AG08395 (cell line): Measurements from ENCODE around the gene FYB1.

Experiments
- DNase-seq: peaks from one replicate; pipeline ENCODE4 v3.0.0; 2012; ENCODE audit warnings: mixed read lengths, low spot score

Gene FYB1

DNA sequence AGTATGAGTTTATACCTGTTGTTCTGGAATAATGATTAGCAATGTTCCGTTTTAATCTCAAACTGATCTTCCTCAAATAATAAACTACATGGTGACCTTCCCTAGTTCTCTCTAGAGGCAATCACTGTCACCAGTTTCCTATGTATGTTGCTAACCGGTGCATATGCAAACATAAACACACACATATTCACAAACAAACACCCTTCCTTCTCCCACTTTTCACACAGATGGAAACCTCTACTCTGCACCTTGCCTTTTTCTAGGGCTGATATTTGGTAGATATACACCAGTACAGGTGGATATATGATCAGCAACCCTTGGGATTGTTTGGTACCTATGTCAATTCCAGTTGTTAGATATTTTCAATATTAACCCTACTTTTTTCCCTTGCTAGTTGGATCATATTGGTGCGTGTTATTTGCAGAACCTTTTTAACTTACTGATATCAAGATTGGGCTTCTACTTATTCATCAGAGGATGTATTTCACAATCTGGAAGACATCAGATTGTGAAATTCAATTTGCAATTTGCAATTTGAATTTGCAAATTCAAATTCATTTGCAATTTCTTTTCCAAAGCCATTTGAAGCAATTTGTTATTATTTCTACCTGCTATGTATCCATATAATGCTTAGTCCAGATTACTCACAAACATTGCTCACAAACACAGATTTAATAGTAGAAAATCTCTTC is 12.6 kb downstream of the FYB1 start:
- no peak for DNase-seq

DNA sequence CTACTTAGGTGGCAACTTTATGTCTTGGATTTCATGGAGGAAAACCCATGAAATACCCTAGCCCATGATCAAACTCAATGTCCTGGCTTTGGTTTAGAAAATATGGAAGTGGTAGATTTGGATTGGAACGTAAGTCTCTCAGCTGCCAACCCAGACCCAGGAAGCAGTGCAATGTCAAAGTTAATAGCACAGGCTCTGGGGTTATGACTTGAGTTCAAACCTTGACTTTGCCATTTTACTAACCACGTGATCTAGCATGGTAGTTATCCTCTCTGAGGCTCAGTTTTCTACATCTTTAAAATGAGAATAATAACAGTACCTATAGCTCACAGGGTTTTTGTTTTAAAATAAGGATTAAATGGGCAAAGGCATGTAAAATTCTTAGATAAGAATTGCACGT is 13.8 kb downstream of the FYB1 start:
- no peak for DNase-seq

DNA sequence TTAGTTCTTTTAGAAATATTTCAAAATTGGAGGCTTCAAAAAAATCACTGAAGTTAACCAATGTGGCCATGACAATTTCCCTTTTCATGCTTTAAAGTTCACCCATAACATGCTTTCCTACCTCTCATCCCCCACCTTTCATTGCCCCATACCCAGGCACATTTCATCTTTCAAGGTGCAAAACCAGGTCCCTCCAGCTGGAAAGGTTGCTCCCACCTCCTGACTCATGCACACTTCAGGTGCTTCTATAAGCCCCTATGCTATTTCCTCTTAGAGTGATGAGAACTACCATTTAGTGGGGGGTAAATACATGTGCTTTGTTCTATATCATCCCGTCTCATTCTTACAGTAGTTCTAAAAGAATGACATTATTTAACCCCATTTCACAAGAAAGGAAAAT is 15.4 kb downstream of the FYB1 start:
- no peak for DNase-seq

DNA sequence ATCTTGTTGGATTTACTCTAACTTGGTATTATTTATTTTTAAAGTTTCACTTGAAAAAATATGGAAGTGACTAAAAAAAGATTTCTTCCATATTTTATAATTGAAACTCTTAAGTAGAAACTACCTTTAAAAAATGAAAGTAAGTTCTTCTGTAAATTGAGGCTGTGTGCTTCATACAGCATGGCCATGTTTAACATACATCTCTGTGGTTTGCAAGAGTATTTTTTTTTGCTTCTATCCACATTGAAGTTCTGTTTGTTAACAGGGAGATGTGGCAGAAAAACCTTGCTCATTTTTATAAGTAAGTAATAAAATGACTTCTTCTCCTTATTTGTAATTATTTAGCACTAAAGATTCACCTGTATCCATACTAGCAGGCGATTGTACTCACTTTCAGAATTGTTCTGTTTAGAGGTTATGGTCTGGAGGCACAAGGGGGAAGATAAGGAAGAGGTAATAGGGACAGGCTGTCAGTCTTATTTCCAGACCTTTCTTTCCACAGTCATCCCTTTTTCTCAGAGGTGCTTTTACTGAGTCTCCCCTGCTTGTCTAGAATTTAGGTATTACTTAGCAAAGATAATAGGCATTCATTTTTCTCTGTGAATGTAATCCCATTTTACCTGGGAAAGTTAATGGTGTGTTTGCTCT is 16.0 kb downstream of the FYB1 start:
- no peak for DNase-seq

DNA sequence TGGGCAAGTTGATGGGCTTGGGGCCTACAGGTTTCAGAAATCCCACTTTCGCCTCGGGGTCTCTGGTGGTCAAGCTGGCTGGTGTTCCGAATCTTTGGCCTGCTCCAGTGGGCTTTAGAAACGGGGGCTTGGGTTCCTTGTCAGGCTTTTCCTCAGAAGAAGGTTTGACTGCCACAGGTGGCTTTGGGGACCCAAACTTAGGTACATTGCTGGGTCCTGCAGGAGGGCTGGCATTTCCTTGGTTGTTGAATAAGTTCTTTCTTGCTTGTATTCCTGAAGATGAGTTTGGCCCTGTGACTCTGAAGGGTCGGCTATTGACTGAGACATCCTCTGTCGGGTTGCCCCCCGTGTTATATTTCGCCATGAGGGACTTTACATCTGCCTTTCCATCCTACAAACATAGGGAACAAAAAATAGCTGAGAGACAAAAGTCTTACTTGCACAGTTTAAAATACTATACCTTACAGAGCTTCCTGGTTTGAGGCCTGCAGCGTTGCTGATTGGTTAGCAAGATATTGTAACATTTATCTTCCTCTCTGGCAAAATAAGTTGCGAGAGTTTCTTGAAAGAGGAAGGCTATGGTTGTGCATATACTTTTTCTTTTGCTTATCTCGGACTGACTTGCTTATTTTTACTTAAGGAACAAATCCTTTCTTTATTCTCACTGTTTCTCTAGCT is 16.6 kb downstream of the FYB1 start:
- DNase-seq = no peak

DNA sequence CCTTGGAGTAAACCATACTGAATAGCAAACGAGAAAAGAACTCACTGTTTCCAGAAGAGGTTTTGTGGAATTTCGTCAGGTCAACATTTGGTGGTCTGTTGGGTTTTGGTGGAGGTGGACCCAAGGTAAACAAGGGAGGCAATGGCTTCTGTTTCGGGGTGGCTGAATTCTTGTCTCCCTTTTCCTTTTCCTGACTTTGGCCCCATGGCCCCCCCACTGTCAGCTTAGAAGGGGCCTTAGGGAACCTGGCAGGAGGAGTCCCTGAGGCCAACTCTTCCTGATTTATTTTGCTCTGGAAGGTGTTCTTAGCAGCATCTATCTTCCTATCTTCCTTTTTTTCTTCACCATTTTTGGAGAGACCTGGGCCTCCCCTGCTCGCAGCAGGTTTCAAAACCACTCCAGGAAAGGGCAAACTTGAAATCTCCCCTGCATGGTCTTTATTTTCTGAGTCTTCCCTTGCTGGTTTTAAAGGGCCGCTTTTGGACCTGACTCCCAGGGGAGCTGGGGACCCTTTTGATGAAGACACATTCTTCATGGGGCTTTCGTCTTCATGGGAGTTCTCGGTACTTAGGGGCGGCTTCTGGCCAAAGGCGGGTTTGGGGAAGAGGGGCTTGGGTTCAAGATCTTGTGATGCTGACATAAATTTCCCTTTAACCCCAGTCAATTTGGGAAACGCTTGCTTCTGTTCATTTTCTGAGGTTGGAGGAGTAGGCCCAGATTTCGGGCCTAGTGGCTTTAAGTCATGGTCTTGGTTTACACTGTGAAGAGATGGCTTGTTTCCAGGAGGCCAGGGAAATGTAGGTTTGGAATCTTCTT is 17.4 kb downstream of the FYB1 start:
- DNase-seq = no peak

DNA sequence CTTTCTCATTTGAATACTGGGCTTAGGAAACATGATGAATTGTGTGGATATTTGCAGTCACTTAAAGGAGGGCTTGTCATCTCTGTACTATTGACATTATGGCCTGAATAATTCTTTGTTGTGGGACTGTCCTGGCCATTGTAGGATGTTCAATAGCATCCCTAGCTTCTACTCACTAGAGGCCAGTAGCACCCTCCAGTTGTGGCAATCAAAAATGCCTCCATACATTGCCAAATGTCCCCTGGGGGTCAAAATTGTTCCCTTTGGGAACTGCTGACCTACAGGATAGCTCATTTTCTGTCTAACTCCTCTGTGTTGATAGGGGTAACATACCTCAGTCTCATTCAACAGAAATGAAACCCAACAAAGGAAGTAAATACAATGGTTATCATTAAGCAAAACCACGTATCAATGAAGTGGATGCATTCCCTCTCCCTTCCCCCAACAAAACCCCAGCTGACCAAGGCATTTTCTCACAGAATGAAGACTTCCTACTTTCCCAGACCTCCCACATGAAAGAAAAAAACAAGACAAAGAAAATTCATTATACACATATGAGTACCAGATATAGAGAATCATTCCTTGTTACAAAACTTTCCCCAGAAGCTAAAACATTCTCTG is 18.1 kb downstream of the FYB1 start:
- no peak for DNase-seq

DNA sequence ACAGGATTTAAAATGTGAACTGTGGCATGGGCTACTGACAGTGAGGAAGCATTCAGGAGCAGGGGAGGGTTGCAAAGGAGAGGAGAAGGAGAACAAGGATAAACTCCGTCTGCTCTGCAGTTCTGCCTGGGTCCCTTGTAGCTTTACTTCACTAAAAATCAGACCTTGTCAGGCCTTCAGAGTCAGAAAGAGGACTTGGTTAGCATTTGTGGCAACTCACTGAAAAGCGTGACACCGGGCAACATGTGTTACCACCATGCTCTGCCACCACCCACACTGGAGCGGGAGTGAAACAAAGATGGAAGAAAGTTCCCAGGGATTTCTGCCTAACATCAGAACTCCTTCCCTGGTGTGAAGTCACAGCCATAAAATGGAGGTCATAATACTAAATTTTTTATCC is 19.3 kb downstream of the FYB1 start:
- no peak for DNase-seq

DNA sequence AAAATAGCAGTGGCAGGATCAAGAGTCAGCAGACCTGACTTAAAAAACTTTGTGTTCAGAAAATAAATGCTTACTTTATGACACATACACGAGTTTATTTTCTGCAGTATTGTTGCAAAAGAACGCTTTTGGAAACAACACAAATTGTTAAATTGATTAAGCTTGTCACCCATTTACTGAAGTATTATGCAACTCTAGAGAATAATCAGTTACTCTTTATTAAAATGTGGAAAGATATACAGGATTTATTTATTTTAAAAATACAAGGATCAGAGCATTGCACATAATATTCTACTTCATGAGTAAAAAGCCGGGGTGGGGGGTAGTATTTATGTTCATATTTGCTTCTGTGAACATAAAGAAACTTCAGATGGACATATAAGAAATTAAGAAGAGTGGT is 20.0 kb downstream of the FYB1 start:
- DNase-seq = no peak

DNA sequence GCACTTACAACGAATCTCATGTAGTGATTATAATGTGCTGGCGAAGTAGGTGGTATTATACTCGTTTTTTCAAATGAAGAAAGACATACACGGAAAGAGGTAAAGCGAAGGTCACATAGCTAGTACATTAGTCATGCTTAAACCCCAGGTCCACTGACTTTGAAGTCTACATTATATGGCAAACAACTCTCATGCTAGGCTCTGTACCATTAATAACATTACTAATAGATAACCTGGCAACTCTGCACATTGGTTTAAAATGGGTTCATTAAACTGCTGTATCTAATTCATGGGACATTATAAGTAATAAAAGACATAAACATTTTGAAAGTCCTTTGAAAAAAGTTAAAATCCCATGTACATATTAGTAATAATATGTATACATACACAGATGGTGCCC is 21.2 kb downstream of the FYB1 start:
- DNase-seq = no peak

DNA sequence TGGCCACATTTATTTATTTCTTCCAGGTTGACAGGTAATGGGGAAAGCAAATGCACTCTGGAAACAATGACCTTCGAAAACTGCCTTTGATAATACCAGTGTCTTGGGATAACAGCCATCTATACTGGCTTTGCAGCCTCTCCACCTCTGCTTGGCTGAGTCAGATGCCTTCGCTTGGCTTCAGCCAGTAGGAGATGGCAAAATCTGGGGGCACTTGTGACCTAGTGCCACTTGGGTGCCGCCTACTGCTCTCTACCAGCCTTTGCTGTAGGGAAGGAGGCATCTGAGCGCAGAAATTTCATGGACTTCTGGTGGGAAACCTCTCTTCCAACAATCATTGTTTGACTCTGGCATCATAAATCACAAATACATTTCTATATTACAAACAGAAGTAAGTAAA is 21.8 kb downstream of the FYB1 start:
- DNase-seq = no peak

DNA sequence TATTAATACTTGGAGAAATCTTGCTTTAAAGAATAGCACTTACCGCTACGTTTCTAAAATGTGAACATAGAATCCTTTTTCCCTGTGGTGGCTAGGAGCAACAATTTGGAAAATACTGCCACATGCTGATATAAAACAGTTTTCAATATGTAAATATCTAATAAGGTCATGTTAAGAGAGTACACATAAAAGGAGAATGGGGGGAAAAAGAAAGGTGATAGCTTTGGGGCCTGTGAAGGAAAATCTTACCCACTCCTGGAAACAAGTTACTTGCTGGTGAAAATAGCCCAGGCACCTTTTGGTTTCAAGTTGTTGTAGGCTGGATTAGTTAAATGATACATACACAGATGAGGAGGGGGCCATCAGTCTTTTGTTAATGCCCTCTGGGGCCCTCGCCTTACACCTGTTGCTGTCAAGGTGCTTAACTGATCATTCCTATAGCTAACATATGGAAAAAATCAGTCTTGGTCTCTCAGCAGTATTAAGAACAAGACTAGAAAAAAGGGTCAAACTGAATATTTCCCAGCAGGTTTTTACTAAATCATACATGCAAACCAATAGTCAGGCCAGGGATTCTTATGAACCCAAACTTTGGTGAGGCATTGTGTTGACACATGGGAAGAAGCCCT is 24.1 kb downstream of the FYB1 start:
- DNase-seq = no peak

DNA sequence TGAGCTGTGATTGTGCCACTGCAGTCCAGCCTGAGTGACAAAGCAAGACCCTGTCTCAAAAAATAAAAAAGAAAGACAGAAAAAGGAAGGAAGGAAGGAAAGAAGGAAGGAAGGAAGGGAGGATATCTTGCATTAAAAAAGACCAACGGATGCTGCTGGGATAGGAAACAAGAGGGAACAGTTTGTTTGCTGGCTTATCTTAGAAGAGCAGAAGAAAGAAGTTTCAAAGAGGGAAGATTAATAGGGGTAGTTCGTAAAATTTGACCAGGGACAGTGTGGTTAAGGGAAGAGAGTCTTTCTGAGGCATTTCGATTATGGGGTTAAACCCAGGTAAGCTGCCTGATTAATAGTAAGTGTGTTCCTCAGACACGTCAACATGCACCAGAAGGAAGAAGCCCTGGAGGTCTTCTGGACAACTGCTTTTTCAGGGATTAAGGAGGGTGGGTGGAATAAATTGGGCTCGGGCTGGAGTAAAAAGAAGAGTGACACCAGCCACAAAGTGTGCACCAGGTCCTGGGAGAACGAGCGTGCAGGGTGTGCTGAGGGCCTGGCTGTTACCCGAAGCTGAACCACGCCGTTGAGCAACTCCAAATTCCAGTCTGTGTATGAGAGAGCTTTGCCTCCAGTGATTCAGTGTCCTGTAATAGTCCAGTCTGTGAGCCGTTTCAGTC is 24.8 kb downstream of the FYB1 start:
- peak; percentile 86 for DNase-seq

DNA sequence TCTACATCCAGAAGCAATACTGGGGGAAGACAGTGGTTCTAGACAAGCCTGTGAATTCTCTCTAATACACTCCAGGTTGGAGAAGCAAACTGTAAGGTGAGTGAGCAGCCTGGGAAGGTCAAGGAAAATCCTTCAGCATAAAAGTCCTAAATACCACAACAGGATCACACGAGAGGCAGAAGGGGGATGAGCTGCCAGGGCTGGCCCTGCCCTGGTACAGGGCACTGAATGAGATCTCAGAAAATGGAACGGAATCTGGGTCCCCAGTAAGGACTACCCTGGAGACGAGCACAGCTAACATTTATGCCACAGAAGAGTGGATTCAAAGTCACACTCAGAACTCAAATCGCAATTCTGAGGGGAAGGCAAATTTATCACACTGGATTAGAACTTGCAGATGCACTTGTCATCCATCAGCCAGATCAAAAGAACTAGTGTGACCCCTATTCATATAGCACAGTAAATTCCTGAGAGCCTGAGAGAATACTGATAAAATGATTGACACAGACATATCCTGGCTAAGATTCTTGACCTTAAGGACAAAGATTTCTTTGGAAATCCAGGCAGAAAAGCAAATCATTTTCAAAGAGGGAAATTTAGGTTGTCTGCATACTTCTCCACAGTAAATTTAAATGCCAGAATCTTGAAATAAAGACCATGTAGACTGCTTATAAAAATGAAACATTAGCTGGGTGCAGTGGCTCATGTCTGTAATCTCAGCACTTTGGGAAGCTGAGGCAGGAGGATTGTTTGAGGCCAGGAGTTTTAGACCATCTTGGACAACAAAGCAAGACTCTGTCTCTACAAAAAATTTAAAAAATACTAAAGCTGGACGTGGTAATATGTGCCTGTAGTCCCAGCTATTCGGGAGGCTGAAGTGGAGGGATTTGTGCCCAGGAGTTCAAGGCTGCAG is 25.6 kb downstream of the FYB1 start:
- no peak for DNase-seq

DNA sequence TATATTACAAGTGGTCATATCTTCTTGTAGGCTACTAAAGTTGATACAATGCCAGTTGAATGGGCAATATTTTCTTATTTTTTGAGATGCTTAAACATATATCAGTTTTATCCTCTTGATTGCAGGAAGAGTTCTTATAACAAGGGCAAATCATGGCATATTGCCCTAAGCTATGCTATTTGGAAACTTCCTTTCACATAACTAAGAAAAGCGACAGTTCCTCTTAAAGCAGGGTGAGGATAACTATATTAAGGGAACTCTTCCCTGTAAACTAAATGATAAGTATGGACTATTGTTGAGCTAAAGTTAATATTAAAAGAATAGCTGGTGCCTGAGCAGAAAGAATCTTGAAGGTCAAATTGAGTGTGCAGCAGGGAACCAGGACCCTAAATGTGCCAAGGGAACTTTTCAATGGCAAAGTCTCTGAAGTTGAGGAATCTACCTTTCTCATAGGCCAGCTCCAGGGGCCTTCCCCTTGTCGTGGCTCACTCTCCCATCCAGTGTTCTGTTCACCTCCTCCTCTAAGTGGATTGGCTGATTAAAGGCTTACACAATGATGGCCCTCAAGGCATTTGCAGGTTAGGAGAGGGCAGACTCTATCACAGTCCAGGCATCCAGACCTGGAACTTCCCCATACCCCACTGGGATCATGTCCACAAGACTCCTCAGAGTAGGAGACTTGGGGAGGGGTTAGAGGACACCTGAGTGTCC is 26.8 kb downstream of the FYB1 start:
- DNase-seq = no peak

DNA sequence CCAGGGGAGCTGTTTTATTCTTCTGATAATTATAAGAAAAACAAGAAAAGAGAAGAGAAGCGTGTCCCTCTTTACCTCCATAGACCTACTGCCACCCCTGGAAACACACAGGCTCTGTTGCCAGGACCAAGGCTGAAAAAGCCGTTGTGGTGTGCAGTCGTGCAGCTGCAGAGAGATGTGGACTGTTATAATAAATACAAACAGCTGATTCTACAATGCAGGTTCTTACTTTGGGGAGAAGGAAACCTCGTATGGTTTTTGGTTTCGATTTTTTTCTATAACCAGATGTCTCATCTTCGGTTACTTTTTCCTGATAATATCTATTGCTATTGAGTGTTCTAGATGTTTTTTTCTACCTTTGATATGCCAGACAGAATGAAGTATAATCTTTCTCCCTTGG is 28.1 kb downstream of the FYB1 start:
- DNase-seq = no peak

DNA sequence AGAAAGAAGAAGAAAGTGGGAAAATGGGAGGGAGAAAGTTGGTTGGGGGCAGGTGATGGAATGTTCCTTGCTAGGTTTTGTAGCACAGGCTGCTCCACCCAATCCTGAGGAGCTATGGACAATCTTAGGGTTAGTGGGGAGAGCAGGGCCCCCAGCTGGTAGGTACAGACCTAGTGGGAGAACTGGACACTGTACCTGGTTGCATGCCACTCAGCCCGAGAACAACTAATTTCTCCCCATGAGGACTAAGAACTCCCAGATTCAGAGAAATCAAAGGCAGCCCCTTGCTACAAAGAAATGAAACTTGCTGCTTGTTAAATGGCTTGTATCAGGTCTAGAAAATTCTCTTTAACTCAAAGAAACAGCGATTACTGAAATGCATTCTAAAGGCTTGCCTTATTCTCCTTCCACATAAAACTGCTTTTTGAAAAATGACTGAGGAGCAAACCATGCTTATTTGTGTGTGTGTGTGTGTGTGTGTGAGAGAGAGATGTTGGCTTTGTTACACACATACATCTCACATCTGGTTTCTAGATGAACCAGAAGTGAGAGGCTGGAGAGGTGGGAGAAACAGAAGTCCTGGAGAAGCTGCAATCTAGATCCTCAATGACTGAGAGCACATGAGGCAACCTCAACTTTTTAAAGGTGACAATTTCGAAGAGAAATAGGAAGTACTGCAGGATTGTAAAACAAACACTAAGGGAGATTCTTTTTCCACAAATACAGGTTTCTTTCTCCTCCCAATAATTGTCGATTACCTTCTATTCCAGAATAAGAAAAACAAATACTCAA is 28.9 kb downstream of the FYB1 start:
- no peak for DNase-seq

DNA sequence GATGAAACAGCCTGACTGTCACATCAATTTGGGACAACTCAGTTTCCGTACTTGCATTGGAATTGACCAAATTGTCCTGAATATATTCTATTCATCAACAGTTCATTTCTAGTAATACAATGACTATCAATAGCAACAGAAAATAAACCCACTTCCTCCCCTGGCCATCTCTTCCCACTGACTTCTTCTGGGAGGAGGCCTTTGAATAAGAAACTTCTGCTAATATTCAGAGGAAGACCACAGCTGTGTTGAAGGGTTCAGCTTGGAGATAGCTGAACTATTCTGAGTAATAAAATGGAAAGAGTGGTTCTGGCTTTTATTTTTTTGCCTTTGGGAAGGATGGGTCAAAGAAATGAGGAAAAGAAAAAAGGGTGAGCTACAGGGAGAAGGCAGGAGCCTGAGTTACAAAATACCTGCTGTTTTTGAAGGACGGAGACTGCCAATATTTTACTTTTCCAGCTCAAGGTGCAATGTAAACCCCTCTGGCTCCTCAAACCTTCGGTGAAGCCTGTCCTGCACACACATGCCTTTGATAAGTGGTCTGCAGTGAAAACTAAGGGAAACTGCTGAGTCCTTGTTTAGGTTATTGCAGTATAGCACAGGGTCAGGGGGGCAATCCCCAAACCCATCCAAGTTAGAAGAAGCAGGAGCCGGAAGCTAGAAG is 29.9 kb downstream of the FYB1 start:
- DNase-seq = no peak
